Stimulated activated CD4-positive, alpha-beta T cell treated with anti-CD3 and anti-CD28 coated beads, Interleukin-2, amount 100 ng/mL, for 48 hours (primary cell): ENCODE data around the gene FAM241B.

ENCODE experiments used
- DNase-seq, 2 donors: peaks; one replicate each; pipeline ENCODE4 v3.0.0-alpha.2; 2020

The FAM241B gene

GRCh38 chr10:69649786-69650550 lies 19.9 kb downstream of the FAM241B start:
- DNase-seq: no peak

GRCh38 chr10:69650589-69651261 lies 20.7 kb downstream of the FAM241B start:
- DNase-seq: no peak

DNA sequence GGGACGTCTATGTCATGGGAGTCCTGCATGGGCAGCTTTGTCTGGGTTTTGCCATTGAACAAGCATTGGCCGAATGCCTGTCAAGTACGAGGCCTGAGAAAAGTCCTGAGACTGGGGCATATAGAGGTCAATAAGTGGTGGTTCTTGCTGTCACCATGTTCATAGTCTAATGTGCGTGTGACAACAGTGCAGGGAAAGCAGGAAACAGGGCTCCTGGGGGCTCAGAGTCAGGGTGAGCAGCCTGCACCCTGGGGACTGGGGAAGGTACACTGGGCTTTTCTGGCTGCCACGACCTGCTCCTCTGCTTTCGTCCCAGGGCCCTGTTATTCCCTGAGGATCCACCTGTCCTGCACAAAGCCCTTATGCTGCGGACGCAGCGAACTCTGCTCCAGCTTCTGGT lies 21.3 kb downstream of the FAM241B start:
- DNase-seq: no peak

GRCh38 chr10:69652111-69652856 lies 22.2 kb downstream of the FAM241B start:
- no peak for DNase-seq

DNA sequence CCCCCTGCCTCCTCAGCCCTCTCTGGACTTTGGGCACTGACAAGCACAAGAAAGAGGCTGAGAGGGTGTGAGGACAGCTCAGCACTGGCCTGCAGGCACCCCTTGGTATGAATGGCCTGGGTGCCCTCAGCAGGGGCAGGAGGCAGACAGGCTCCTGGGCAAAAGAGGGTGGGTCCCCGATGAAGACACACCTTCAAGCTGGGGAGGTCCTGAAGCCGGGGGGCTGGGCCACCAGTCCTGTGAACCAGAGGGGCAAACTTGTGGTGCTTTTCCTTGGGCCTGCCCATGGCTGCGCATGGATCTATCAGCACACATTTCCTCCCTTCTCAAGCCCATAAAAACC lies 22.8 kb downstream of the FAM241B start:
- no peak for DNase-seq

- DNase-seq: no peak
Measured at GRCh38 chr10:69653561-69653960, 23.5 kb downstream of the FAM241B start.

DNA sequence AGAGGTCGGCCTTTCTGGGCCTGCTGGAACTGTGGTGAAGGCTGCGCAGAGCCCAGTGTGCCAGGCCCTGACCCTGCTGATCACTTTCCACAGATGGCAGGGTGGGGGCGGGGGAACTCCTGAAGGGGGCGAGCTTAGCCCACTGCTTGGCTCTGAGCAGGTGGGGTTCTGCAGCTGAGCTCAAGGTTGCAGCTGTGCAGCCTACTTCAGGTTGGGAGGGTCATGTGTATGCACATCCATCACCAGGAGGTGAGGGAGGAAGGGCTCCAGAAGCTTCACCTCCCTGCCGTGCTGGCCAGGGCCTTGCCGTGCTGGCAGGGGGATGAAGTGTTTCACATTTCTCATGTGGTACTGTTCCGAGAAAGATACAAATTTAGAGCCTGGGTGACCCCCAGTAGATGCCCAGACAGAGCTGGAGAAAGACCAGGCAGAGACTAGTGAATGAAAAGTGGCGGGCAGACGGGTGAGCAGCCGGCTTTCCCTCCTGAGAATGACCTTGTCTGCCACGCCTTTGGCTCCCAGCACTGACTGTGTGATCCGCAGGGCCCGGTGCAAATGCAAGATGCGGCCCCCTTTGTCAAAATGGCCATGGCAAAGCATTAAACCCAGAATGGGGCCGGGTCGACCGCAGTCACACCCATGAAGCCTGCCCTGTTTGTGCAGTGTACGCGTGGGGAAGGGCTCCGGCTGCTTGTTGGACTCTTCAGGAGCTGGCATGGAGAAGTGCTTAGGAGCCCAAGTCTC lies 25.2 kb downstream of the FAM241B start:
- no peak for DNase-seq

- no peak for DNase-seq
Measured at GRCh38 chr10:69655868-69656555, 26.0 kb downstream of the FAM241B start.

- DNase-seq: no peak
Measured at GRCh38 chr10:69656742-69657269, 26.8 kb downstream of the FAM241B start.

- DNase-seq: no peak
Measured at GRCh38 chr10:69657430-69657829, 27.4 kb downstream of the FAM241B start.

DNA sequence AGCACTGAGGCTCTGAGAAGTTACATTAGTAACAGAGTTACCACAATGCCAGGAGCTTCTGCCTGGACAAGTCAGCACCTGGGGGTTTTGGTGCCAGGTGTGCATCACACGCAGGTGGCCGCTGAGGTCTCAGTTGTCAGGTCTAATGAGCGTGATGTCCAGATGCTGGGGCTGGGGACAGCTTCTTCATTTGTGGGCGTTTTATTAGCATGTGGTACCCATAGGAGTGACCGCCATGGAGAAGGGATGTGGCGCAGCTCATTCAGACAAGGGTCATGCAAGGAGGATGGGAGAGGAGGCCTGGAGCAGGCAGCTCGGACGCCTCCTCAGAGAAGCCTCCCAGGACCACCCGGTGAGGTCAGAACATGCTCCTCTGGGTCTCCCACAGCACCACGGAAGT lies 27.8 kb downstream of the FAM241B start:
- DNase-seq: no peak

GRCh38 chr10:69659241-69660038 lies 29.4 kb downstream of the FAM241B start:
- no peak for DNase-seq

DNA sequence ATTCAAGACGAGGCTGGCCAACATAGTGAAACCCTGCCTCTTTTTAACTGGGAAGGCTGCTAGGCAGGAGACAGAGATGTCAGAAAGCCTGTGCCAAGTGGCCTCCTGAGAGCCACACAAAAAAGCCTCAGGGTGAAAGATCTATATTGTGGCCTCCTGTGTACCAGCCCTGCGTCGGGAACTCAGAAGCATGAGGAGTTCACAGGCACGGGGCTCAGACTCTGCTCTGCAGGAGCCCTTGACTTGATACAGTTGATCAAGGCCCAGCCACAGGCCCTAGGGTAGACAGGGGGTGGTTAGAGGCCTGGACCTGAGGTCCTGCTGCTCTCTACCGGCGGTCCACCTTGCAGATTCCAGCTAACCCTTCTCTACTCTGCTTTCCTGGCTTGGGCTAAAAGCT lies 30.2 kb downstream of the FAM241B start:
- no peak for DNase-seq

DNA sequence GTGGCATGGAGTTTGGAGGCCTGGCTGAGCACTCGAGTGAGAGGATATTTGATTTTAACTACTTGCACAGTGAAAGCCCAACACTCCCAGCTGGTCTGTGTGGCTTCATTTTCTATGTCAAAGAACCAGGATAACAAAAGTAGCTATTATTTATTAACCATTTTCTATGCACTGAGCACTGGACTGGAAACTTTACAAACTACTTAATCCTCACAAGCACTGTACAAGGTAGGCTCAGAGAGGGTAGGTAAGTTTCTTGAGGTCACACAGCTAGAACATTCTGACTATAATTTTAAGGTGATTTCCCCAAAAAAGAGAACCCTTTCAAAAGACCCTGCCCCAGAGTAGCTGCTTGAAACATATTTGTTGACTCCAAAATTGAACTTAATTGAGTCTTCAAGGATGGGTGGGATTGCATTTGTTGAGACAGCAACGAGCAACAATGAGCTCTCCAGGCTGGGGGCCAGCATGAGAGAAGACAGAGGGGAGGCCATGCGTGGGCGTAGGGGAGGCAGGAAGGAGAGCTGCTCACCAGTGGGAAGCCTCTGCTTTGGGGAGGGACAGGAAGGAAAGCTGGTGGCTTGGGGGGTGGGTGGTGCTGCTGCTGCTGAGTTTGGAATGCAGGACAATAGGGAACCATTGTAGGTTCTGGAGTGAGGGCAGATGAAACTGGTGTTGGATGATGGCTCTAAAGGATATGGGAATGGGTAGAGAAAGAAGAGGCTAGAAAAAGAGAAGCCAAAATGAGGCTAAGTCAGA lies 31.5 kb downstream of the FAM241B start:
- DNase-seq: no peak

GRCh38 chr10:69662173-69662877 lies 32.3 kb downstream of the FAM241B start:
- no peak for DNase-seq

- no peak for DNase-seq
Measured at GRCh38 chr10:69662901-69663300, 32.9 kb downstream of the FAM241B start.

- DNase-seq: no peak
Measured at GRCh38 chr10:69663369-69663947, 33.4 kb downstream of the FAM241B start.

DNA sequence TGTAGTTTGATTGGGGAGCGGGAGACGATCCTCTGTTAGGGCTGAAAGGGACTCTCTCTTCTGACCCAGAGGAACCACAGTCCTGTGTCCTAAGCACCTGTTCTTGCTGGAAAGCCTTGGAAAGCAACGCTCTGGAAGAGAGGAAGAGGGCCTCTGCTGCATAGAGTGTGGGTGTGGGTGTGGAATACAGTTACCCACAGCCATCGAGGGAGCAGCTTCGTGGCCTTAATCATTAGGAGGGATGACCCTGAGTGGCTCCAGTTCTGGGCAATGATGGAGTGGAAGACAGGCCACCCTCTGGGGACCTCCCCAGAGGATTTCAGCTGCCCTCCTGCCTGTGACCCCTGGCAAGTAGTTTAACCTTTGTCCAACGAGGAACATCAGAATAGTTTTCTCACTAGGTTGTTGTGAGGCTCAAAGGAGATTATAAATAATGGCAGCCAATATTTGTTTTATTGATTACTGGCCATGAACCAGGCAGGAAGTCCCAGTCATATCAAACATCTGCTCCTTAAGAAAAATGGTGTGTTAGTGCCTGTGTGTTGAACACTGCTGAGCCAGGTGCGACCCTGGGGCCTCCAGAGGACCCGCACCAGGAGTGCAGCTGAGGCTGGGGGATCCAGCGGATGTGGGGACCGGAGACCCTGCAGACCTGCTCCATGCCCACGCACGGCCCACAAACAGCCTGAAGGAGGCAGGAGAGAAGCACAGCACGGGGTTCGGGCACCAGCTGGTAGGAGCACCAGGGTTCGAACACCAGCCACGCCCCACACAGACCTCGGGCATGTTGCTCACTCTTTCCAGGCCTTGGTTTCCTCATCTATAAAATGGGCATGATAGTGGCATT lies 35.6 kb downstream of the FAM241B start:
- DNase-seq: no peak

DNA sequence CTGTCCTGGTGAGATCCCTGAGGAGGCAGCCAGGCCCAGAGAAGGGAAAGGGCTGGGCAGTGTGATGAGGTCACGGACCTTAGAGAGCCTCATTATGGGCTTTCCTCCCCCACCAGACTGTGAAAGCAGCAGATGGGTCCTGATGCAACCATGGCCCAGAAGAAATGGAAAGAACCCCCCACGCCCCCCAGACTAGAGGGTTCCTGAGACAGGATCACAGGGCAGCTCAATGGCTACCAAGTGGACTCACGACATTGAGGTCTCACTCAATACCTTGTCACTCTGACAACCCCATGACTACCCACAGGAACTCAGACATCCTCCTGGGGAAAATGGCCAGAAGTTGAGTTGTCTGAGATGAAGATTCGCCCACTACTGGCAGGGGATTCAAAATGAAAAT lies 36.7 kb downstream of the FAM241B start:
- DNase-seq: no peak
